ENCODE results near the gene RAMP3. TPM values are rescaled to one million over a fixed set of nuclear protein-coding genes. Genes with fewer than 3 reads are reported as not detected.

RAMP3 gene
- polyA plus RNA-seq, 1 donor from 2014 or later, result not detected

- H3K27me3 Mint-ChIP-seq, result peaks cover 12% of the 10 kb centered on the region
- H3K4me3 Mint-ChIP-seq, result no peak overlapping the region
- no peak overlapping the region for H3K27ac Mint-ChIP-seq
- no peaks in the 10 kb centered on the region for H3K4me1 Mint-ChIP-seq
- H3K36me3 Mint-ChIP-seq, result no peaks in the 10 kb centered on the region
- no peaks in the 10 kb centered on the region for H3K9me3 Mint-ChIP-seq
Measured at GRCh38 chr7:45185028-45185863, 27.7 kb downstream of the RAMP3 start.

GRCh38 chr7:45185864-45186250 is 28.3 kb downstream of the RAMP3 start:
- Mint-ChIP-seq H3K27ac (no peak overlapping the region), H3K27me3 (peaks cover 12% of the 10 kb centered on the region), H3K4me1 (no peaks in the 10 kb centered on the region), H3K9me3 (no peaks in the 10 kb centered on the region), H3K36me3 (no peaks in the 10 kb centered on the region), H3K4me3 (no peak overlapping the region)

GRCh38 chr7:45186261-45186813 is 28.7 kb downstream of the RAMP3 start:
- Mint-ChIP-seq H3K27me3 (peaks cover 13% of the 10 kb centered on the region), H3K27ac (no peak overlapping the region), H3K9me3 (no peaks in the 10 kb centered on the region), H3K4me3 (no peak overlapping the region), H3K4me1 (no peaks in the 10 kb centered on the region), H3K36me3 (no peaks in the 10 kb centered on the region)

- no peak overlapping the region for H3K4me3 Mint-ChIP-seq
- no peaks in the 10 kb centered on the region for H3K36me3 Mint-ChIP-seq
- H3K4me1 Mint-ChIP-seq, result no peaks in the 10 kb centered on the region
- no peak overlapping the region for H3K27ac Mint-ChIP-seq
- H3K9me3 Mint-ChIP-seq, result no peaks in the 10 kb centered on the region
- peaks cover 15% of the 10 kb centered on the region for H3K27me3 Mint-ChIP-seq
Measured at GRCh38 chr7:45187089-45187945, 29.7 kb downstream of the RAMP3 start.

GRCh38 chr7:45187946-45188411 is 30.4 kb downstream of the RAMP3 start:
- Mint-ChIP-seq H3K4me1 (peaks cover 0 to 5% (median 1%) of the 10 kb centered on the region in 3 donors), H3K36me3 (no peaks in the 10 kb centered on the region), H3K27ac (no peak overlapping the region), H3K27me3 (peaks cover 18% of the 10 kb centered on the region), H3K4me3 (no peak overlapping the region), H3K9me3 (peaks cover 0 to 4% (median 0%) of the 10 kb centered on the region in 3 donors)

GRCh38 chr7:45188736-45189135 is 31.1 kb downstream of the RAMP3 start:
- Mint-ChIP-seq H3K27me3 (peaks cover 20% of the 10 kb centered on the region), H3K4me1 (peaks cover 0 to 6% (median 2%) of the 10 kb centered on the region in 3 donors), H3K4me3 (no peak overlapping the region), H3K27ac (no peak overlapping the region), H3K36me3 (no peaks in the 10 kb centered on the region), H3K9me3 (peaks cover 0 to 4% (median 0%) of the 10 kb centered on the region in 3 donors)

- no peaks in the 10 kb centered on the region for H3K36me3 Mint-ChIP-seq
- peaks cover 0 to 6% (median 2%) of the 10 kb centered on the region in 3 donors for H3K4me1 Mint-ChIP-seq
- H3K4me3 Mint-ChIP-seq, result no peak overlapping the region
- peak overlapping the region in 1 of 3 donors; percentile 27 for H3K27ac Mint-ChIP-seq
- H3K9me3 Mint-ChIP-seq, result peaks cover 0 to 4% (median 0%) of the 10 kb centered on the region in 3 donors
- peaks cover 20% of the 10 kb centered on the region for H3K27me3 Mint-ChIP-seq
Measured at GRCh38 chr7:45189151-45189970, 31.8 kb downstream of the RAMP3 start.

- no peaks in the 10 kb centered on the region for H3K36me3 Mint-ChIP-seq
- peaks cover 0 to 6% (median 2%) of the 10 kb centered on the region in 3 donors for H3K4me1 Mint-ChIP-seq
- no peak overlapping the region for H3K27ac Mint-ChIP-seq
- H3K27me3 Mint-ChIP-seq, result peaks cover 25% of the 10 kb centered on the region
- H3K4me3 Mint-ChIP-seq, result no peak overlapping the region
- H3K9me3 Mint-ChIP-seq, result peaks cover 0 to 4% (median 0%) of the 10 kb centered on the region in 3 donors
Measured at GRCh38 chr7:45190406-45191165, 33.0 kb downstream of the RAMP3 start.

GRCh38 chr7:45191396-45191795 is 33.8 kb downstream of the RAMP3 start:
- no peaks in the 10 kb centered on the region for H3K36me3 Mint-ChIP-seq
- H3K4me3 Mint-ChIP-seq, result no peak overlapping the region

GRCh38 chr7:45192621-45193041 is 35.0 kb downstream of the RAMP3 start:
- H3K4me1 Mint-ChIP-seq, result peaks cover 0 to 6% (median 2%) of the 10 kb centered on the region in 3 donors
- no peak overlapping the region for H3K4me3 Mint-ChIP-seq
- H3K36me3 Mint-ChIP-seq, result no peaks in the 10 kb centered on the region
- no peak overlapping the region for H3K27ac Mint-ChIP-seq
- H3K9me3 Mint-ChIP-seq, result peaks cover 0 to 4% (median 0%) of the 10 kb centered on the region in 3 donors
- H3K27me3 Mint-ChIP-seq, result peaks cover 21% of the 10 kb centered on the region

More at GRCh38 chr7:45191396-45191795, 33.8 kb downstream of the RAMP3 start:
- no peak overlapping the region for H3K27ac Mint-ChIP-seq
- H3K9me3 Mint-ChIP-seq, result peaks cover 0 to 4% (median 0%) of the 10 kb centered on the region in 3 donors
- peaks cover 0 to 6% (median 2%) of the 10 kb centered on the region in 3 donors for H3K4me1 Mint-ChIP-seq
- peaks cover 29% of the 10 kb centered on the region for H3K27me3 Mint-ChIP-seq

- Mint-ChIP-seq H3K4me1 (peaks cover 0 to 6% (median 2%) of the 10 kb centered on the region in 3 donors), H3K27me3 (peaks cover 21% of the 10 kb centered on the region), H3K9me3 (peaks cover 0 to 4% (median 0%) of the 10 kb centered on the region in 3 donors), H3K27ac (no peak overlapping the region), H3K4me3 (no peak overlapping the region), H3K36me3 (no peaks in the 10 kb centered on the region)
Measured at GRCh38 chr7:45193828-45194227, 36.2 kb downstream of the RAMP3 start.

- Mint-ChIP-seq H3K27ac (no peak overlapping the region), H3K36me3 (no peaks in the 10 kb centered on the region), H3K4me3 (no peak overlapping the region), H3K4me1 (peaks cover 0 to 6% (median 2%) of the 10 kb centered on the region in 3 donors), H3K9me3 (peaks cover 0 to 4% (median 0%) of the 10 kb centered on the region in 3 donors), H3K27me3 (peaks cover 15% of the 10 kb centered on the region)
Measured at GRCh38 chr7:45196374-45196773, 38.8 kb downstream of the RAMP3 start.

- H3K9me3 Mint-ChIP-seq, result peaks cover 0 to 2% (median 0%) of the 10 kb centered on the region in 3 donors
- peaks cover 0 to 4% (median 2%) of the 10 kb centered on the region in 3 donors for H3K4me1 Mint-ChIP-seq
- H3K27ac Mint-ChIP-seq, result no peak overlapping the region
- no peaks in the 10 kb centered on the region for H3K36me3 Mint-ChIP-seq
- no peak overlapping the region for H3K4me3 Mint-ChIP-seq
- peaks cover 12% of the 10 kb centered on the region for H3K27me3 Mint-ChIP-seq
Measured at GRCh38 chr7:45197461-45197860, 39.9 kb downstream of the RAMP3 start.
